ENCODE data around the gene MBNL1. TPM values are rescaled to one million over a fixed set of nuclear protein-coding genes. Genes with fewer than 3 reads are reported as not detected.

MBNL1 gene
- total RNA-seq, 2 donors from 2014 or later: 149 to 191 TPM

DNA sequence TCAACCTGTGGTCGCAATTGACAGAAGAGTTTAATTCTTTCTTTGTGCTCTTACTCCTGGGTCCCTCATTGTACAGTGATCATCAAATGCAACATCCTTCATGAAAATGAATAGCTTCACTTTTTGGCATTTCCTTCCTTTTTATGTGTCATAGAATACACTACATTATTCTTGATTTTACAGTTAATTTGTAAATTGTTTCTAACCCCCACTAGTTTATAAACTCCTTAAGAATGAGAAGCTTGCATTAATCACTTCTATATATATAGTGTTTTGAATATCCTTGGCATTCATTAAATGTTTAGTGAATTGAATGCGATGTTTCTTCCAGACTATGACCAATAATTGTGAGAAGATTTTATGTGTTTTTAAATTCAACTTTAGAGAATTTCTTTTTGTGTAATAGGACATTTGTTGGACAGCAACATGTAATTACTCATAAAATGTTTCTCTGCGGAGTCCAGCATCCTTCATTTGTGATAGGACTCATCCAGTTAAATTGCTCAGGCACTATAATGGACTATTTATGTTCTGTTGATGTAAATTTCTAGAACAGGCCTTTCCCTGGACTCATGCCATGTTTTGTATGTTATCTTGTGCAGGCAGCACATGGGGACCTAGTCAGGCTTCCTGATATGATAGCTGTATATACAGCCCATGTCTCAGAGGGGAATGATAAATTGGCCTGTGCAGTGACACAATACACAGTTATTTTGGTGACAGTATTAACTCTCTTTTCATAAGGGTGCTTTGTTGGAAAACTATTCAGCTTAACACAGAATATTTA is 51.3 kb downstream of the MBNL1 start:
- Histone ChIP-seq H3K4me3 (no peak overlapping the region), H3K9me3 (no peaks in the 10 kb centered on the region), H3K27ac (no peak overlapping the region), H3K9ac (ENCODE audit: low read depth in 2 of 2, low read length in 2 of 2) (no peak overlapping the region), H3K36me3 (no peaks in the 10 kb centered on the region), H3K27me3 (no peaks in the 10 kb centered on the region), H3K4me1 (peaks cover 5% of the 10 kb centered on the region)
- intact Hi-C loops (cut with DNase I): no loop called here
- DNase-seq: no peak
- TF ChIP-seq, protein P1, sequence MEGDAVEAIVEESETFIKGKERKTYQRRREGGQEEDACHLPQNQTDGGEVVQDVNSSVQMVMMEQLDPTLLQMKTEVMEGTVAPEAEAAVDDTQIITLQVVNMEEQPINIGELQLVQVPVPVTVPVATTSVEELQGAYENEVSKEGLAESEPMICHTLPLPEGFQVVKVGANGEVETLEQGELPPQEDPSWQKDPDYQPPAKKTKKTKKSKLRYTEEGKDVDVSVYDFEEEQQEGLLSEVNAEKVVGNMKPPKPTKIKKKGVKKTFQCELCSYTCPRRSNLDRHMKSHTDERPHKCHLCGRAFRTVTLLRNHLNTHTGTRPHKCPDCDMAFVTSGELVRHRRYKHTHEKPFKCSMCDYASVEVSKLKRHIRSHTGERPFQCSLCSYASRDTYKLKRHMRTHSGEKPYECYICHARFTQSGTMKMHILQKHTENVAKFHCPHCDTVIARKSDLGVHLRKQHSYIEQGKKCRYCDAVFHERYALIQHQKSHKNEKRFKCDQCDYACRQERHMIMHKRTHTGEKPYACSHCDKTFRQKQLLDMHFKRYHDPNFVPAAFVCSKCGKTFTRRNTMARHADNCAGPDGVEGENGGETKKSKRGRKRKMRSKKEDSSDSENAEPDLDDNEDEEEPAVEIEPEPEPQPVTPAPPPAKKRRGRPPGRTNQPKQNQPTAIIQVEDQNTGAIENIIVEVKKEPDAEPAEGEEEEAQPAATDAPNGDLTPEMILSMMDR (IDR thresholded peaks at IDR 0.05): no peak

DNA sequence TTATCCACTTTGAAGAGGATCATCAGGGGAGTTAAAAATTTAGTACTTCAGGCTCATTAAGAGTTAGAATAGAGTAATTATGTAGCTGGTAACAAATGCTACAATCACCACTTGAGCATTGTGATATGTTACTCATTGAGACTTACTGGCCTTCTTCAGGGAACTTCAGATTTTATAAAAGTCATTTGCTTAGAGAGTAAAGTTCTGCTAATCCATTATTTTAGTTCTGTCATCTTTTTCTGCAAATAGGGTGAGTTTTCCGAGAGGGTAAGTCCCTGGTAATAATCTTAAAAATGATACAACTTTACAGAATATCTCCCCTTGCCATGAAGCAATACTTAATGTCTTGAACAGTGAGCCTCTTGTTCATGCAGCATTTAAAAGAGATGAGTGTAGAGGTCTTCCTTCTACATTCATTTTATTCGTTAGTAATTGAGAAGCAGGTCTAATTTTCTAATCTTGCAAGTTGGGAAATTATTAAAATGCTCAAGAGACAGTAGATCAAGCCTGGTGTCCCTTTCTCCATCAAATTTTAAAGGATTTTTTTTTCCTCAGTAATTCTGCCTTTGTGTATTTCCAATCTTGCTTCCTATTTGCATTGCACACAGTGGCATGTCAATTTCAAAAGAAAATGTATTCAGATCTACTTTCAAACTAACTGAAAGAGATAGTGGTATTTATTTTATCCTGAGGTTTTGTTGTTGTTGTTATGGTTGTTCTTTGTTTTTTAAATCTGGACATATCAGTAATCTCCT is 52.6 kb downstream of the MBNL1 start:
- H3K27ac ChIP-seq: no peak overlapping the region

DNA sequence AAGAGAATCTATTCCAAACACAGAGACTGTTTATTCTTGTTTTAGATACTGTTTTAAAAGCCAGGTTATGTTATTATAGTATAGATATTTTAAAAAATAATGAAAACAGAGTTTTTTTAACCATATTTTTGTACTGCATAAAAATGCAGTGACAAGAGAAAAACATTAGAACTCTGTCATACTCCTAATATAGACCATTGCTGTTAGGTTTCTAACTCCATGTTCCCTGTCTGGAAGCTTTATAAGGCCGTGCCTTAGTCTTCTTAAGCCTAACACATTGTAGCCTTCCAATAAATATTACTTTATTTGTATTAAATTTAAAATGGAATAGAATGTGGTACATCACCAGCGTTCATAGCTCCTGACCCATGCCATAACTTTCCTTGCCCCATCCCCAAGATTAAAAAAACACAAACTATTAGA is 53.2 kb downstream of the MBNL1 start:
- H3K36me3 ChIP-seq: no peaks in the 10 kb centered on the region
- H3K4me3 ChIP-seq: no peak overlapping the region
- no peaks in the 10 kb centered on the region for H3K9me3 ChIP-seq
- no peak overlapping the region for H3K9ac ChIP-seq (ENCODE audit: low read depth in 2 of 2, low read length in 2 of 2)
- H3K27me3 ChIP-seq: no peaks in the 10 kb centered on the region
- intact Hi-C loops (cut with DNase I): no loop called here
- H3K4me1 ChIP-seq: no peaks in the 10 kb centered on the region
- no peak overlapping the region for H3K27ac ChIP-seq
- DNase-seq: no peak
- TF ChIP-seq, protein P1 (IDR thresholded peaks at IDR 0.05): no peak

More for the DNA sequence above, 52.6 kb downstream of the MBNL1 start:
- no peak for DNase-seq
- TF ChIP-seq, protein P1 (IDR thresholded peaks at IDR 0.05): no peak
- intact Hi-C loops (cut with DNase I): no loop called here
- Histone ChIP-seq H3K4me1 (peaks cover 4% of the 10 kb centered on the region), H3K36me3 (no peaks in the 10 kb centered on the region), H3K9me3 (no peaks in the 10 kb centered on the region), H3K27me3 (no peaks in the 10 kb centered on the region), H3K9ac (ENCODE audit: low read depth in 2 of 2, low read length in 2 of 2) (no peak overlapping the region), H3K4me3 (no peak overlapping the region)

DNA sequence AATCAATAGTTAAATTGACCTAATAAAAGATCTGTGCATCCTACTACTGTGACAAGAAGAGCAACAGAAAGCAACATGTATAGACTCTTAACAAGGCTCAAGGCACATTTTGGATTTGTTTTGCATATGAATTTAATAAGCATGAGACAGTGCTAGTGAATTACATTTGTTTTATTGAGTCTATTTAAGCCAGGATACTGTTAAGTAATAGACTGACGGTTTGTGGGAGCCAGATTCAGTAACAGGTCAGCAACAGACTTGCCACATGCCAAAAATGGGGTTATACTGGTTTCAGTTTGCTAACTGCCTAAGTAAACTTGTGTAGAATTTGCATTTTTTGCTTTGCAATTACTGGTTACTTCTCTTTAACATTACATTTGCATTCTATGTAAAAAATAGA is 54.0 kb downstream of the MBNL1 start:
- TF ChIP-seq, protein P1 (IDR thresholded peaks at IDR 0.05): no peak
- Histone ChIP-seq H3K27ac (no peak overlapping the region), H3K27me3 (no peaks in the 10 kb centered on the region), H3K4me1 (no peaks in the 10 kb centered on the region), H3K4me3 (no peak overlapping the region), H3K9me3 (no peaks in the 10 kb centered on the region), H3K9ac (ENCODE audit: low read depth in 2 of 2, low read length in 2 of 2) (no peak overlapping the region), H3K36me3 (no peaks in the 10 kb centered on the region)
- DNase-seq: no peak
- intact Hi-C loops (cut with DNase I): no loop called here

DNA sequence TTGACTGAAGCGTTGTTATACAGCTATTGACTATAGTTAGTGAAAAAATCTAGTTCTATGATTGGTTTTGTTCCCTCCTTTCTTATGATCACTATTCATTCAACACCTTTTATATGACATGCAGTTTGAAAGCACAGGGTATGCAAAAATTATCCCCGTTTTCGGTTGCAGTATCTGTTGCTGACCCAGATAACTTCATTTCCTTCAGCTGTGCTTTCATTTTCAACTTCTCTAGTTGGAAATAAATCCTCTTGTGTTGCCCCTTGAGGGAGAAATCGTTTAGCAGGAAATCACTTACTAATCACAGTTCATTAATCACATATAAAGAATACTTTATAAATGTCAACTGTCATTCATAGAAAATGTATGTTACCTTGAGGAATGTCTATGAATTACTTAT is 55.1 kb downstream of the MBNL1 start:
- TF ChIP-seq, protein P1 (IDR thresholded peaks at IDR 0.05): no peak
- intact Hi-C loops (cut with DNase I): no loop called here
- Histone ChIP-seq H3K27ac (peak overlapping the region; percentile 16), H3K4me1 (no peaks in the 10 kb centered on the region), H3K9me3 (no peaks in the 10 kb centered on the region), H3K27me3 (no peaks in the 10 kb centered on the region), H3K9ac (ENCODE audit: low read depth in 2 of 2, low read length in 2 of 2) (no peak overlapping the region), H3K4me3 (no peak overlapping the region), H3K36me3 (no peaks in the 10 kb centered on the region)
- DNase-seq: no peak
